H1 (cell line): Measurements from ENCODE around the gene PTPRG.

Experiments used
- CTCF ChIP-seq, 3 experiments: IDR thresholded peaks; 1 replicate in 2 of 3; 2 replicates in 1 of 3; pipeline versions ENCODE4 v1.5.1 to v1.6.1; 2011; ENCODE audit warnings: low read length in 3 of 3, mild to moderate bottlenecking in 3 of 3, inconsistent platforms in 2 of 3, low read depth in 1 of 3, moderate library complexity in 1 of 3; ENCODE audit not compliant: insufficient read depth in 1 of 3; ENCODE audit errors: control extremely low read depth in 1 of 3
- MAX ChIP-seq: IDR thresholded peaks from 2 replicates; pipeline ENCODE4 v1.6.1; 2012; ENCODE audit warnings: inconsistent platforms
- POLR2A ChIP-seq, 2 experiments: IDR thresholded peaks; 1 replicate in 1 of 2; 2 replicates in 1 of 2; pipeline ENCODE4 v1.6.1; 2011; ENCODE audit warnings: low read depth in 2 of 2, low read length in 2 of 2, mild to moderate bottlenecking in 2 of 2; ENCODE audit errors: control extremely low read depth in 1 of 2
- POLR2AphosphoS5 ChIP-seq: IDR thresholded peaks from 2 replicates; pipeline ENCODE4 v1.6.1; 2011; ENCODE audit warnings: low read depth, low read length
- RBBP5 ChIP-seq: IDR thresholded peaks from 2 replicates; pipeline ENCODE4 v1.7.1; 2012; ENCODE audit warnings: low read depth, mild to moderate bottlenecking, inconsistent platforms, low read length, moderate library complexity, borderline replicate concordance
- TAF1 ChIP-seq: IDR thresholded peaks from 2 replicates; pipeline ENCODE4 v1.6.1; 2011; ENCODE audit warnings: mild to moderate bottlenecking, low read depth, low read length

- TF ChIP-seq CTCF (IDR thresholded peaks at IDR 0.05; ENCODE audit: control extremely low read depth in 1 of 3, insufficient read depth in 1 of 3, low read depth in 1 of 3, low read length in 3 of 3): no peak
- no peak for TF ChIP-seq POLR2AphosphoS5
- no peak for TF ChIP-seq RBBP5
- TF ChIP-seq TAF1: no peak
- 0 out of 2 replicates have a peak, but pooled peaks have one; percentile 24 for TF ChIP-seq MAX
- no peak for TF ChIP-seq POLR2A (IDR thresholded peaks at IDR 0.05; ENCODE audit: control extremely low read depth in 1 of 2, low read depth in 2 of 2, low read length in 2 of 2)
Measured at GRCh38 chr3:62226601-62227339, 665.4 kb downstream of the PTPRG start.
